Measurements from ENCODE around the gene ALDH7A1. TPM values are rescaled to one million over a fixed set of nuclear protein-coding genes. Genes with fewer than 3 reads are reported as not detected.

Gene ALDH7A1
- total and polyA plus RNA-seq, 7 experiments from 2014 or later = 0.51 to 9.9 (median 3.0) TPM

GRCh38 chr5:126535856-126536545, 59.0 kb downstream of the ALDH7A1 start:
- no peaks in the 10 kb centered on the region for H3K4me1 ChIP-seq (ENCODE audit: control insufficient read depth in 2 of 2, insufficient read depth in 2 of 2, low read length in 2 of 2)
- no peaks in the 10 kb centered on the region for H3K27me3 ChIP-seq (ENCODE audit: control insufficient read depth in 2 of 2, insufficient read depth in 2 of 2, low read length in 2 of 2)
- ChIA-PET CTCF (interaction anchor here (0.9 to 5.9 kb wide), 3 partner anchors 35 to 198 kb away, joined by 3 to 36 read pairs (median 3); no protein-coding TSS in a partner anchor), POLR2A (no interaction called here)
- H3K9me3 ChIP-seq (ENCODE audit: control insufficient read depth in 2 of 3, low read length in 3 of 3) = no peaks in the 10 kb centered on the region
- Mint-ChIP-seq H3K9me3 (peaks cover 0 to 2% (median 0%) of the 10 kb centered on the region in 11 donors), H3K4me1 (peaks cover 0 to 9% (median 0%) of the 10 kb centered on the region in 7 donors), H3K4me3 (no peak overlapping the region), H3K36me3 (no peaks in the 10 kb centered on the region), H3K27me3 (peaks cover 0 to 6% (median 0%) of the 10 kb centered on the region in 5 donors), H3K27ac (peak overlapping the region in 1 of 9 donors; percentile 28)
- ATAC-seq (no peak), DNase-seq (no peak)
- H3K27ac ChIP-seq (ENCODE audit: low read depth, low read length) = no peak overlapping the region
- H3K4me3 ChIP-seq (ENCODE audit: low read length) = no peak overlapping the region
- no peaks in the 10 kb centered on the region for H3K36me3 ChIP-seq (ENCODE audit: control insufficient read depth in 2 of 3, insufficient read depth in 3 of 3, low read length in 3 of 3)
- intact Hi-C loops (cut with micrococcal nuclease) = no loop called here

- intact Hi-C loops (cut with micrococcal nuclease) = no loop called here
- Mint-ChIP-seq H3K27me3 (no peaks in the 10 kb centered on the region), H3K4me1 (peaks cover 0 to 9% (median 0%) of the 10 kb centered on the region in 7 donors), H3K27ac (no peak overlapping the region), H3K36me3 (no peaks in the 10 kb centered on the region), H3K4me3 (no peak overlapping the region), H3K9me3 (peaks cover 0 to 2% (median 0%) of the 10 kb centered on the region in 11 donors)
- DNase-seq = no peak
- no peaks in the 10 kb centered on the region for H3K9me3 ChIP-seq (ENCODE audit: control insufficient read depth in 2 of 3, low read length in 3 of 3)
- ATAC-seq = no peak
- no peaks in the 10 kb centered on the region for H3K36me3 ChIP-seq (ENCODE audit: control insufficient read depth in 2 of 3, insufficient read depth in 3 of 3, low read length in 3 of 3)
- CTCF ChIA-PET = interaction anchor here (0.6 to 2.4 kb wide), 3 partner anchors 12 to 196 kb away, joined by 3 to 10 read pairs (median 8); no protein-coding TSS in a partner anchor
- H3K4me1 ChIP-seq (ENCODE audit: control insufficient read depth in 2 of 2, insufficient read depth in 2 of 2, low read length in 2 of 2) = no peaks in the 10 kb centered on the region
- no peaks in the 10 kb centered on the region for H3K27me3 ChIP-seq (ENCODE audit: control insufficient read depth in 2 of 2, insufficient read depth in 2 of 2, low read length in 2 of 2)
- no peak overlapping the region for H3K27ac ChIP-seq (ENCODE audit: low read depth, low read length)
- H3K4me3 ChIP-seq (ENCODE audit: low read length) = no peak overlapping the region
- POLR2A ChIA-PET = no interaction called here
Measured at GRCh38 chr5:126534553-126534952, 60.5 kb downstream of the ALDH7A1 start.

GRCh38 chr5:126531543-126532120, 63.4 kb downstream of the ALDH7A1 start:
- POLR2A ChIA-PET = interaction anchor here (0.6 to 0.8 kb wide), 3 partner anchors 9 to 108 kb away, joined by 3 to 4 read pairs (median 4); partner anchors contain the start of gene GRAMD2B

GRCh38 chr5:126527892-126528291, 67.1 kb downstream of the ALDH7A1 start:
- no peak overlapping the region for H3K4me3 ChIP-seq (ENCODE audit: low read length)
- ChIA-PET CTCF (interaction anchor here (0.9 kb wide), 1 partner anchor 185 kb away, joined by 3 read pairs; no protein-coding TSS in a partner anchor), POLR2A (no interaction called here)
- no peaks in the 10 kb centered on the region for H3K9me3 ChIP-seq (ENCODE audit: control insufficient read depth in 2 of 3, low read length in 3 of 3)
- Mint-ChIP-seq H3K36me3 (peaks cover 0 to 4% (median 0%) of the 10 kb centered on the region in 5 donors), H3K4me1 (no peaks in the 10 kb centered on the region), H3K9me3 (peaks cover 0 to 11% (median 0%) of the 10 kb centered on the region in 11 donors), H3K4me3 (no peak overlapping the region), H3K27me3 (peaks cover 0 to 5% (median 0%) of the 10 kb centered on the region in 5 donors), H3K27ac (no peak overlapping the region)
- intact Hi-C loops (cut with micrococcal nuclease) = no loop called here
- no peak overlapping the region for H3K27ac ChIP-seq (ENCODE audit: low read depth, low read length)
- H3K27me3 ChIP-seq (ENCODE audit: control insufficient read depth in 2 of 2, insufficient read depth in 2 of 2, low read length in 2 of 2) = no peaks in the 10 kb centered on the region
- no peaks in the 10 kb centered on the region for H3K4me1 ChIP-seq (ENCODE audit: control insufficient read depth in 2 of 2, insufficient read depth in 2 of 2, low read length in 2 of 2)
- ATAC-seq = no peak
- DNase-seq = no peak
- no peaks in the 10 kb centered on the region for H3K36me3 ChIP-seq (ENCODE audit: control insufficient read depth in 2 of 3, insufficient read depth in 3 of 3, low read length in 3 of 3)

More at GRCh38 chr5:126531543-126532120, 63.4 kb downstream of the ALDH7A1 start:
- ATAC-seq = no peak
- no peaks in the 10 kb centered on the region for H3K36me3 ChIP-seq (ENCODE audit: control insufficient read depth in 2 of 3, insufficient read depth in 3 of 3, low read length in 3 of 3)
- CTCF ChIA-PET = interaction anchor here (0.9 to 2.5 kb wide), 3 partner anchors 19 to 193 kb away, joined by 3 to 13 read pairs (median 4); no protein-coding TSS in a partner anchor
- peaks cover 0 to 9% (median 0%) of the 10 kb centered on the region in 11 donors for H3K9me3 Mint-ChIP-seq
- H3K27ac Mint-ChIP-seq = peak overlapping the region in 1 of 9 donors; percentile 16
- H3K4me1 Mint-ChIP-seq = no peaks in the 10 kb centered on the region
- no peak overlapping the region for H3K27ac ChIP-seq (ENCODE audit: low read depth, low read length)
- peaks cover 0 to 2% (median 0%) of the 10 kb centered on the region in 5 donors for H3K36me3 Mint-ChIP-seq
- H3K4me1 ChIP-seq (ENCODE audit: control insufficient read depth in 2 of 2, insufficient read depth in 2 of 2, low read length in 2 of 2) = no peaks in the 10 kb centered on the region
- H3K4me3 ChIP-seq (ENCODE audit: low read length) = no peak overlapping the region
- intact Hi-C loops (cut with micrococcal nuclease) = no loop called here
- no peak overlapping the region for H3K4me3 Mint-ChIP-seq
- H3K9me3 ChIP-seq (ENCODE audit: control insufficient read depth in 2 of 3, low read length in 3 of 3) = no peaks in the 10 kb centered on the region
- no peak for DNase-seq
- peaks cover 0 to 5% (median 0%) of the 10 kb centered on the region in 5 donors for H3K27me3 Mint-ChIP-seq
- H3K27me3 ChIP-seq (ENCODE audit: control insufficient read depth in 2 of 2, insufficient read depth in 2 of 2, low read length in 2 of 2) = no peaks in the 10 kb centered on the region

- no peak for ATAC-seq
- no peak overlapping the region for H3K27ac ChIP-seq (ENCODE audit: low read depth, low read length)
- Mint-ChIP-seq H3K36me3 (peaks cover 0 to 4% (median 0%) of the 10 kb centered on the region in 5 donors), H3K4me1 (no peaks in the 10 kb centered on the region), H3K27ac (no peak overlapping the region), H3K9me3 (peaks cover 0 to 11% (median 0%) of the 10 kb centered on the region in 11 donors), H3K4me3 (no peak overlapping the region), H3K27me3 (peaks cover 0 to 5% (median 0%) of the 10 kb centered on the region in 5 donors)
- intact Hi-C loops (cut with micrococcal nuclease) = no loop called here
- H3K4me3 ChIP-seq (ENCODE audit: low read length) = no peak overlapping the region
- H3K36me3 ChIP-seq (ENCODE audit: control insufficient read depth in 2 of 3, insufficient read depth in 3 of 3, low read length in 3 of 3) = no peaks in the 10 kb centered on the region
- ChIA-PET CTCF (no interaction called here), POLR2A (no interaction called here)
- H3K27me3 ChIP-seq (ENCODE audit: control insufficient read depth in 2 of 2, insufficient read depth in 2 of 2, low read length in 2 of 2) = no peaks in the 10 kb centered on the region
- no peaks in the 10 kb centered on the region for H3K9me3 ChIP-seq (ENCODE audit: control insufficient read depth in 2 of 3, low read length in 3 of 3)
- no peak for DNase-seq
- H3K4me1 ChIP-seq (ENCODE audit: control insufficient read depth in 2 of 2, insufficient read depth in 2 of 2, low read length in 2 of 2) = no peaks in the 10 kb centered on the region
Measured at GRCh38 chr5:126527158-126527557, 67.9 kb downstream of the ALDH7A1 start.

GRCh38 chr5:126526493-126526892, 68.5 kb downstream of the ALDH7A1 start:
- intact Hi-C loops (cut with micrococcal nuclease) = no loop called here
- Mint-ChIP-seq H3K4me3 (no peak overlapping the region), H3K36me3 (peaks cover 0 to 4% (median 0%) of the 10 kb centered on the region in 5 donors), H3K4me1 (no peaks in the 10 kb centered on the region), H3K9me3 (peaks cover 0 to 11% (median 0%) of the 10 kb centered on the region in 11 donors), H3K27ac (no peak overlapping the region), H3K27me3 (peaks cover 0 to 5% (median 0%) of the 10 kb centered on the region in 5 donors)
- no peaks in the 10 kb centered on the region for H3K4me1 ChIP-seq (ENCODE audit: control insufficient read depth in 2 of 2, insufficient read depth in 2 of 2, low read length in 2 of 2)
- no peaks in the 10 kb centered on the region for H3K9me3 ChIP-seq (ENCODE audit: control insufficient read depth in 2 of 3, low read length in 3 of 3)
- ATAC-seq (no peak), DNase-seq (no peak)
- no peaks in the 10 kb centered on the region for H3K36me3 ChIP-seq (ENCODE audit: control insufficient read depth in 2 of 3, insufficient read depth in 3 of 3, low read length in 3 of 3)
- POLR2A ChIA-PET = no interaction called here
- H3K27me3 ChIP-seq (ENCODE audit: control insufficient read depth in 2 of 2, insufficient read depth in 2 of 2, low read length in 2 of 2) = no peaks in the 10 kb centered on the region
- CTCF ChIA-PET = no interaction called here
- no peak overlapping the region for H3K4me3 ChIP-seq (ENCODE audit: low read length)
- H3K27ac ChIP-seq (ENCODE audit: low read depth, low read length) = no peak overlapping the region

All from naive thymus-derived CD4-positive, alpha-beta T cell (primary cell).